HCT116 (cell line): ENCODE results near the gene PGPEP1. TPM values are rescaled to one million over a fixed set of nuclear protein-coding genes. Genes with fewer than 3 reads are reported as not detected.

Source experiments
- ATAC-seq: fragments of 200-7000 bp; cut with Tn5 transposase; 2 replicates; pipeline ENCODE4 v1.9.1; 2020; ENCODE audit warnings: mild to moderate bottlenecking, moderate library complexity
- BruUV-seq: library from RNA; stranded (reverse); fragments of 400-500 nt; replicated peaks from 2 replicates; lab custom pipeline; 2021; lab: Mats Ljungman, UMichigan
- CTCF ChIA-PET: fragments of 300-600 bp; sonication (Branson Sonifier 250); formaldehyde crosslinking; loops from one replicate; lab custom pipeline; 2021; ENCODE audit warnings: antibody characterized with exemption; lab: Charles Lee
- POLR2A ChIA-PET: fragments of 300-600, 350-600 bp; sonication (Branson Sonifier 250); formaldehyde crosslinking; loops from one replicate; lab custom pipeline; 2021; ENCODE audit warnings: antibody characterized with exemption; lab: Charles Lee
- RAD21 ChIA-PET, 2 experiments: fragments of 300-600 bp; sonication (Branson Sonifier 250); formaldehyde crosslinking; loops; one replicate each; lab custom pipeline; 2023; ENCODE audit warnings: low total read pairs in 2 of 2; ENCODE audit not compliant: uncharacterized antibody in 2 of 2, unreplicated experiment in 2 of 2, low non-redundant PET in 1 of 2; lab: Charles Lee
- DNase-seq: peaks from one replicate; pipeline ENCODE4 v3.0.0-alpha.2; 2010; ENCODE audit warnings: low read depth, low spot score
- H2AFZ ChIP-seq: fragments of 200-600 bp; shearing (Covaris generic), sonication (generic); 2 replicates; pipeline ENCODE4 v1.6.1; 2017; ENCODE audit warnings: low read depth, mixed run types, mixed read lengths, antibody characterized with exemption, low read length; ENCODE audit not compliant: poor library complexity, severe bottlenecking
- H3K27ac ChIP-seq: 2 replicates; pipeline ENCODE4 v1.5.1; 2012; ENCODE audit warnings: low read depth, low read length
- H3K27me3 ChIP-seq: fragments of 200-600 bp; sonication (generic); 2 replicates; pipeline ENCODE4 v1.6.1; 2016; ENCODE audit warnings: mixed run types, low read length, mixed read lengths; ENCODE audit not compliant: insufficient read depth
- H3K36me3 ChIP-seq, 2 experiments: fragments of 200-500 bp in 1 of 2; fragments of 200-600 bp in 1 of 2; sonication (Bioruptor generic) in 1 of 2; sonication (generic) in 1 of 2; 2 replicates each; pipeline versions ENCODE4 v1.5.1 to v1.6.1; 2014 to 2016; ENCODE audit warnings: low read length in 2 of 2, inconsistent platforms in 1 of 2, mixed read lengths in 1 of 2, mixed run types in 1 of 2; ENCODE audit not compliant: insufficient read depth in 2 of 2, control insufficient read depth in 1 of 2
- H3K4me1 ChIP-seq, 2 experiments: fragments of 200-600 bp in 1 of 2; sonication (generic) in 1 of 2; 2 replicates each; pipeline versions ENCODE4 v1.5.1 to v1.6.1; 2012 to 2017; ENCODE audit warnings: low read length in 2 of 2, inconsistent platforms in 1 of 2, mild to moderate bottlenecking in 1 of 2, mixed read lengths in 1 of 2, mixed run types in 1 of 2, moderate library complexity in 1 of 2; ENCODE audit not compliant: insufficient read depth in 2 of 2, control insufficient read depth in 1 of 2
- H3K4me2 ChIP-seq: fragments of 200-600 bp; sonication (generic); 2 replicates; pipeline ENCODE4 v1.6.1; 2017; ENCODE audit warnings: mixed run types, low read length, mixed read lengths
- H3K4me3 ChIP-seq, 2 experiments: fragments of 200-600 bp in 1 of 2; sonication (generic) in 1 of 2; replicated peaks in 1 of 2; 2 replicates each; pipeline ENCODE4 v1.5.1; 2011 to 2016; ENCODE audit warnings: low read length in 2 of 2, control low read depth in 1 of 2, low read depth in 1 of 2, mild to moderate bottlenecking in 1 of 2, mixed read lengths in 1 of 2, mixed run types in 1 of 2
- H3K79me2 ChIP-seq: fragments of 200-600 bp; sonication (generic); 2 replicates; pipeline ENCODE4 v1.6.1; 2017; ENCODE audit warnings: mild to moderate bottlenecking, mixed run types, low read length, moderate library complexity, mixed read lengths; ENCODE audit not compliant: insufficient read depth
- H3K9ac ChIP-seq: fragments of 200-600 bp; sonication (generic); 2 replicates; pipeline ENCODE4 v1.6.1; 2016; ENCODE audit warnings: low read length, mixed read lengths
- H3K9me2 ChIP-seq: fragments of 200-600 bp; sonication (generic), shearing (Covaris generic); 2 replicates; pipeline ENCODE4 v1.6.1; 2017; ENCODE audit warnings: mixed run types, mild to moderate bottlenecking, moderate library complexity; ENCODE audit not compliant: insufficient read depth
- H3K9me3 ChIP-seq, 2 experiments: fragments of 200-500 bp in 1 of 2; fragments of 200-600 bp in 1 of 2; sonication (Bioruptor generic) in 1 of 2; sonication (generic) in 1 of 2; 2 replicates each; pipeline ENCODE4 v1.6.1; 2014 to 2017; ENCODE audit warnings: low read length in 2 of 2, mixed read lengths in 2 of 2, inconsistent platforms in 1 of 2, low read depth in 1 of 2, mild to moderate bottlenecking in 1 of 2, mixed run types in 1 of 2, moderate library complexity in 1 of 2; ENCODE audit not compliant: control insufficient read depth in 1 of 2, insufficient read depth in 1 of 2
- H4K20me1 ChIP-seq: fragments of 200-600 bp; sonication (generic), shearing (Covaris generic); 2 replicates; pipeline ENCODE4 v1.6.1; 2017; ENCODE audit warnings: mixed run types, mild to moderate bottlenecking, moderate library complexity; ENCODE audit not compliant: insufficient read depth
- EZH2phosphoT487 ChIP-seq: fragments of 200-600 bp; IDR thresholded peaks from 2 replicates; pipeline ENCODE4 v1.6.1; 2018; ENCODE audit warnings: antibody characterized with exemption, borderline replicate concordance
- POLR2A ChIP-seq: IDR thresholded peaks from 2 replicates; pipeline ENCODE4 v1.7.0; 2011; ENCODE audit warnings: borderline replicate concordance; ENCODE audit not compliant: insufficient read depth, insufficient read length; ENCODE audit errors: extremely low read depth
- POLR2AphosphoS5 ChIP-seq: IDR thresholded peaks from 2 replicates; pipeline ENCODE4 v1.6.1; 2011; ENCODE audit warnings: mild to moderate bottlenecking, low read depth, low read length, moderate library complexity
- SP1 ChIP-seq: IDR thresholded peaks from 2 replicates; pipeline ENCODE4 v1.6.1; 2012; ENCODE audit warnings: low read depth
- intact Hi-C: fragments of 100-400 bp; cut with micrococcal nuclease; formaldehyde crosslinking; loops from 2 replicates; pipeline ENCODE4 v1.10.0; 2022
- total RNA-seq: library from RNA; stranded (reverse); gene quantifications from one replicate; pipeline ENCODE4 v1.2.1, GENCODE V29; 2021; ENCODE audit not compliant: unreplicated experiment
- TF ChIP-seq, protein P1 (sequence below): IDR thresholded peaks from 2 replicates; pipeline ENCODE4 v1.6.1; 2012; ENCODE audit warnings: low read depth

PGPEP1 gene
- total RNA-seq, 1 experiment from 2014 or later: 30.9 TPM

DNA sequence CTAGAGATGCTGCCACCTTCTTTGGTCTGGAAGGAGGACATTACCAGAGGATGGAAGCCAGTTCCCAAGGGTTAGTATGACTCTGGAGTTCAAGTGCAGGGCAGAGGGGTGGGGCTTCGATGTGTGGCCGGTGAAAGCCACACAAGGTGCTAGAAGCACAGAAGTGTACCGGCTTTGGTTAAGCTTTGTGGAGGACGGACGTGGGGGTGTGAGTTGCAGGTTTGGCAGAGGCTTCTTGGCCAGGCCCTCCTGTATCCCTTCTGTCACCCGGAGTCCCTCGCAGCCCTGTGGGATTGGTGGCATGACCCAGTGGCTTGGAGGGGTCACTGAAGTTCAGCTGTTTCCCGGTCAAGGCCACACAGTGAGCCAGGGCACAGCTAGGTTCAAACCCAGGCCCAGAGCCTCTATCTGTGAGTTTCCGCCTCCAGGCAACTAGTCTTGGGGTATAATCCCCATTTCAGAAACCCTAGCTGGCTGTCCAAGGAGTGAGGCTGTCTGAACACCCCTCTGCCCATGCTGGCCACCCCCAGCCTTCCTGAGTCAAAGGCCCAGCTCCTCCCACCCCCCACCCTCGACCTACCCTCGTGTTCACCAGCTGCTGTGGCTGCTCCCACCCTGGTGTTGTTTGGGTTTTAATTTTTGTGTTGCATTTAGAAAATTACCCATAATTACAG lies 74.2 kb downstream of the PGPEP1 start:
- no peaks in the 10 kb centered on the region for H3K9me2 ChIP-seq
- H3K4me2 ChIP-seq: peak overlapping the region; percentile 100
- peak overlapping the region; percentile 53 to 92 for H3K4me3 ChIP-seq
- no peak overlapping the region for H2AFZ ChIP-seq
- no peak for ATAC-seq
- intact Hi-C loops: no loop called here
- no peaks in the 10 kb centered on the region for H3K27me3 ChIP-seq
- no peak for DNase-seq
- H3K4me1 ChIP-seq: peaks cover 49 to 74% of the 10 kb centered on the region in 2 experiments
- H3K9me3 ChIP-seq: no peaks in the 10 kb centered on the region
- peak overlapping the region; percentile 98 for H3K27ac ChIP-seq
- no peaks in the 10 kb centered on the region for H4K20me1 ChIP-seq
- TF ChIP-seq POLR2AphosphoS5: peak; percentile 48; the same call in 1 of the 2 replicates
- TF ChIP-seq, protein P1, sequence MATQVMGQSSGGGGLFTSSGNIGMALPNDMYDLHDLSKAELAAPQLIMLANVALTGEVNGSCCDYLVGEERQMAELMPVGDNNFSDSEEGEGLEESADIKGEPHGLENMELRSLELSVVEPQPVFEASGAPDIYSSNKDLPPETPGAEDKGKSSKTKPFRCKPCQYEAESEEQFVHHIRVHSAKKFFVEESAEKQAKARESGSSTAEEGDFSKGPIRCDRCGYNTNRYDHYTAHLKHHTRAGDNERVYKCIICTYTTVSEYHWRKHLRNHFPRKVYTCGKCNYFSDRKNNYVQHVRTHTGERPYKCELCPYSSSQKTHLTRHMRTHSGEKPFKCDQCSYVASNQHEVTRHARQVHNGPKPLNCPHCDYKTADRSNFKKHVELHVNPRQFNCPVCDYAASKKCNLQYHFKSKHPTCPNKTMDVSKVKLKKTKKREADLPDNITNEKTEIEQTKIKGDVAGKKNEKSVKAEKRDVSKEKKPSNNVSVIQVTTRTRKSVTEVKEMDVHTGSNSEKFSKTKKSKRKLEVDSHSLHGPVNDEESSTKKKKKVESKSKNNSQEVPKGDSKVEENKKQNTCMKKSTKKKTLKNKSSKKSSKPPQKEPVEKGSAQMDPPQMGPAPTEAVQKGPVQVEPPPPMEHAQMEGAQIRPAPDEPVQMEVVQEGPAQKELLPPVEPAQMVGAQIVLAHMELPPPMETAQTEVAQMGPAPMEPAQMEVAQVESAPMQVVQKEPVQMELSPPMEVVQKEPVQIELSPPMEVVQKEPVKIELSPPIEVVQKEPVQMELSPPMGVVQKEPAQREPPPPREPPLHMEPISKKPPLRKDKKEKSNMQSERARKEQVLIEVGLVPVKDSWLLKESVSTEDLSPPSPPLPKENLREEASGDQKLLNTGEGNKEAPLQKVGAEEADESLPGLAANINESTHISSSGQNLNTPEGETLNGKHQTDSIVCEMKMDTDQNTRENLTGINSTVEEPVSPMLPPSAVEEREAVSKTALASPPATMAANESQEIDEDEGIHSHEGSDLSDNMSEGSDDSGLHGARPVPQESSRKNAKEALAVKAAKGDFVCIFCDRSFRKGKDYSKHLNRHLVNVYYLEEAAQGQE: no peak
- TF ChIP-seq EZH2phosphoT487: no peak
- TF ChIP-seq SP1: no peak
- TF ChIP-seq POLR2A: peak; percentile 14
- H3K36me3 ChIP-seq: no peaks in the 10 kb centered on the region
- no TSS peak for BruUV-seq
- POLR2A ChIA-PET: interaction anchor here (0.5 to 5.4 kb wide), 9 partner anchors 25 to 134 kb away, joined by 3 to 45 read pairs (median 4); partner anchors contain the start of genes GDF15, JUND and LSM4
- peaks cover 3% of the 10 kb centered on the region; the same call in 1 of the 2 replicates for H3K79me2 ChIP-seq
- H3K9ac ChIP-seq: peak overlapping the region; percentile 96
- CTCF ChIA-PET: interaction anchor here (1.0 to 2.1 kb wide), 6 partner anchors 13 to 222 kb away, joined by 3 to 16 read pairs (median 4); partner anchors contain the start of genes LSM4 and MPV17L2
- RAD21 ChIA-PET: interaction anchor here in 1 of 2 experiments (0.8 kb wide), 1 partner anchor 297 kb away, joined by 3 read pairs; no protein-coding TSS in a partner anchor
